GM20000 (cell line): ENCODE results near the gene TMEM239.

Experiments
- DNase-seq: peaks from one replicate; pipeline ENCODE4 v3.0.0; 2012; ENCODE audit warnings: low spot score
- TF ChIP-seq, protein P1 (sequence below): IDR thresholded peaks from 2 replicates; pipeline ENCODE4 v1.5.1; 2012; ENCODE audit warnings: mild to moderate bottlenecking, control low read depth; ENCODE audit errors: extremely low read depth, missing control alignments

TMEM239 gene

GRCh38 chr20:2800521-2801285, 15.5 kb upstream of the TMEM239 start, which contains the start of gene CPXM1:
TSS of gene CPXM1 (minus strand) at chr20:2800627. CDS start at chr20:2800572, 55 bp downstream.
- DNase-seq = peak; percentile 77
- TF ChIP-seq, protein P1, sequence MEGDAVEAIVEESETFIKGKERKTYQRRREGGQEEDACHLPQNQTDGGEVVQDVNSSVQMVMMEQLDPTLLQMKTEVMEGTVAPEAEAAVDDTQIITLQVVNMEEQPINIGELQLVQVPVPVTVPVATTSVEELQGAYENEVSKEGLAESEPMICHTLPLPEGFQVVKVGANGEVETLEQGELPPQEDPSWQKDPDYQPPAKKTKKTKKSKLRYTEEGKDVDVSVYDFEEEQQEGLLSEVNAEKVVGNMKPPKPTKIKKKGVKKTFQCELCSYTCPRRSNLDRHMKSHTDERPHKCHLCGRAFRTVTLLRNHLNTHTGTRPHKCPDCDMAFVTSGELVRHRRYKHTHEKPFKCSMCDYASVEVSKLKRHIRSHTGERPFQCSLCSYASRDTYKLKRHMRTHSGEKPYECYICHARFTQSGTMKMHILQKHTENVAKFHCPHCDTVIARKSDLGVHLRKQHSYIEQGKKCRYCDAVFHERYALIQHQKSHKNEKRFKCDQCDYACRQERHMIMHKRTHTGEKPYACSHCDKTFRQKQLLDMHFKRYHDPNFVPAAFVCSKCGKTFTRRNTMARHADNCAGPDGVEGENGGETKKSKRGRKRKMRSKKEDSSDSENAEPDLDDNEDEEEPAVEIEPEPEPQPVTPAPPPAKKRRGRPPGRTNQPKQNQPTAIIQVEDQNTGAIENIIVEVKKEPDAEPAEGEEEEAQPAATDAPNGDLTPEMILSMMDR = no peak

GRCh38 chr20:2801286-2801728, 14.9 kb upstream of the TMEM239 start:
- DNase-seq = no peak
- TF ChIP-seq, protein P1 = no peak

GRCh38 chr20:2804041-2804828, 11.9 kb upstream of the TMEM239 start:
- no peak for DNase-seq
- TF ChIP-seq, protein P1 = no peak

GRCh38 chr20:2804852-2805688, 11.1 kb upstream of the TMEM239 start:
- DNase-seq = no peak
- TF ChIP-seq, protein P1 = no peak

DNA sequence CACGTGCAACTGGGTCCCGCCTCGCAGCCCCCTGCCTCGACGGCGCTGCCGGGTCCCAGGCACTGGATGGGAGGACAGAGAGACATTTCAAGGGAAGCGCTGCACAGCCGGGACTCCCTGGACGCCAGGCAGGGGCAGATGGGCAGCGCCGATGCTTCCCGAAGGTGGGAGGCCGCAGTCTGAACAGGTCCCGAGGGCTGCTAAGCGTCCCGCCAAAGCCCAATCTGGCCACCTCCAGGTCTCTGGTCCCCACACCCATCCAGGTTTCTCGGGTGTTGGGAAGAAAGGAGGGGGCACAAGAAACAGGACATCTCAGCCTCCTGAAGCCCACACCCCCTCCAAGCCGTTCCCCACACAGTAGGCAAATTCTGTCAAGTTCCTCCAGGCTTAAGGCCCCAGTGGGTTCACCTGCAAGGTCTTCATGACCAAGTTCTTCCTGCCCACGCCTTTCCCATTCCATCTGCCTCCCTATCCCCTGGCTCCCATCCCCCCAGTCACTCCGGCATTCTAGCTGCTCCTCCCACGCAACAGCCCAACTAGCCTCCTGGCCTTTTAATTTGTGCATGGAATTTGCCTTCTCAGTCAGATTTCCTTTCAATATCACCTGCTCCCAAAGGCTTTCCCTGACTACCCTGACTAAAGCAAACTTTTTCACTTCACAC, 10.3 kb upstream of the TMEM239 start:
- DNase-seq = no peak
- TF ChIP-seq, protein P1 = no peak

DNA sequence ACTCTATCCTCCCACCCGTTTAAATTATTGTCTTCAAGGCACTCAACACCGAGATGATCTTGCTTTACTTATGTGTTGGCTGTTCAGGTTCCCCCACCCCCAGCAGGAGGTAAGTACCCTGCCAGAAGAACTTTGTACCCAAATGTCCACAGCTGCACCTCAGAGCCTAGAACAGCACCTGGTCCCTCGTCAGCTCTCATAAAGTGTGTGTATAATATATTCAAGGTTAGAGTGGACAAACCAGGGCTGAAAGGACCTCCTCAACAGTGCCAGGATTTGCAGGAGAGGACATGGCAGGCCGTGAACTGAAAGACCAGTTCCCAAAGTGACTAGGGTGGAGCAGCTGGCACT, 9.8 kb upstream of the TMEM239 start:
- no peak for DNase-seq
- TF ChIP-seq, protein P1 = no peak
